ENCODE data around the gene BRDT.

GRCh38 chr1:92043621-92044020 is 94.4 kb downstream of the BRDT start:
- TF ChIP-seq CTCF (IDR thresholded peaks at IDR 0.05) (no peak), POLR2A (IDR thresholded peaks at IDR 0.05) (no peak)

Measured in Peyer's patch (tissue), 4 donors.